Mesendoderm (in vitro differentiated cells): ENCODE results near the gene USH2A.

Source experiments
- DNase-seq: peaks from one replicate; pipeline ENCODE4 v3.0.0; 2013
- H2AK5ac ChIP-seq: 2 replicates; pipeline ENCODE4 v1.6.1; 2013; ENCODE audit warnings: low read length, inconsistent platforms
- H2BK120ac ChIP-seq: 2 replicates; pipeline ENCODE4 v1.6.1; 2013; ENCODE audit warnings: low read depth, mild to moderate bottlenecking, low read length, moderate library complexity, mixed read lengths
- H2BK15ac ChIP-seq: replicated peaks from 2 replicates; pipeline ENCODE4 v1.6.1; 2013; ENCODE audit warnings: low read depth, mild to moderate bottlenecking, moderate library complexity
- H2BK5ac ChIP-seq: 2 replicates; pipeline ENCODE4 v1.6.1; 2013; ENCODE audit warnings: low read length, inconsistent platforms
- H3K18ac ChIP-seq: 2 replicates; pipeline ENCODE4 v1.6.1; 2013; ENCODE audit warnings: mild to moderate bottlenecking, low read length, mixed read lengths
- H3K23ac ChIP-seq: one replicate; pipeline ENCODE4 v1.6.1; 2013; ENCODE audit warnings: low read length
- H3K27ac ChIP-seq: 2 replicates; pipeline ENCODE4 v1.5.1; 2013; ENCODE audit warnings: low read depth, mild to moderate bottlenecking, inconsistent platforms, low read length, moderate library complexity
- H3K27me3 ChIP-seq: 2 replicates; pipeline ENCODE4 v1.6.1; 2013; ENCODE audit warnings: low read length, control low read depth, mild to moderate bottlenecking, inconsistent platforms; ENCODE audit not compliant: insufficient read depth, poor library complexity
- H3K36me3 ChIP-seq: 2 replicates; pipeline ENCODE4 v1.6.1; 2013; ENCODE audit warnings: low read length, inconsistent platforms; ENCODE audit not compliant: control insufficient read depth, insufficient read depth
- H3K4ac ChIP-seq: one replicate; pipeline ENCODE4 v1.6.1; 2013; ENCODE audit warnings: low read depth, mild to moderate bottlenecking, low read length, moderate library complexity
- H3K4me1 ChIP-seq: 2 replicates; pipeline ENCODE4 v1.6.1; 2013; ENCODE audit warnings: low read depth, low read length, inconsistent platforms; ENCODE audit not compliant: control insufficient read depth
- H3K4me2 ChIP-seq: 2 replicates; pipeline ENCODE4 v1.6.1; 2013; ENCODE audit warnings: low read length
- H3K4me3 ChIP-seq: 2 replicates; pipeline ENCODE4 v1.5.1; 2013; ENCODE audit warnings: mild to moderate bottlenecking, low read length
- H3K56ac ChIP-seq: one replicate; pipeline ENCODE4 v1.6.1; 2013; ENCODE audit warnings: low read length
- H3K79me1 ChIP-seq: 2 replicates; pipeline ENCODE4 v1.6.1; 2013; ENCODE audit warnings: low read length, inconsistent platforms
- H3K79me2 ChIP-seq: 2 replicates; pipeline ENCODE4 v1.6.1; 2013; ENCODE audit warnings: mild to moderate bottlenecking, low read length; ENCODE audit not compliant: control insufficient read depth, insufficient read depth
- H3K9ac ChIP-seq: 2 replicates; pipeline ENCODE4 v1.6.1; 2013; ENCODE audit warnings: low read length, inconsistent platforms
- H4K5ac ChIP-seq: one replicate; pipeline ENCODE4 v1.6.1; 2013; ENCODE audit warnings: low read length
- H4K8ac ChIP-seq: one replicate; pipeline ENCODE4 v1.6.1; 2013; ENCODE audit warnings: low read depth, mild to moderate bottlenecking, control low read depth, low read length, moderate library complexity
- WGBS: extraction: QIAGEN DNeasy Blood & Tissue Kit; methylation state at CpG from one replicate; pipeline ENCODE4 v1.1.7; 2013; ENCODE audit warnings: low lambda C conversion rate, missing lambda C conversion rate; ENCODE audit not compliant: insufficient coverage; ENCODE audit errors: extremely low coverage; 5-methylcytosine and 5-hydroxymethylcytosine counted together

The USH2A gene

GRCh38 chr1:215905493-215906115 is 517.6 kb downstream of the USH2A start:
- Histone ChIP-seq H3K79me2 (no peaks in the 10 kb centered on the region), H3K56ac (no peak overlapping the region), H3K79me1 (no peaks in the 10 kb centered on the region), H3K9ac (no peak overlapping the region), H2BK120ac (no peak overlapping the region), H3K4me1 (no peaks in the 10 kb centered on the region), H3K18ac (no peak overlapping the region), H3K27ac (no peak overlapping the region), H3K4me2 (no peak overlapping the region), H3K4ac (no peak overlapping the region), H2BK15ac (no peak overlapping the region), H3K23ac (no peak overlapping the region), H2AK5ac (no peak overlapping the region), H2BK5ac (no peak overlapping the region), H4K5ac (no peak overlapping the region), H3K36me3 (no peaks in the 10 kb centered on the region), H3K27me3 (no peaks in the 10 kb centered on the region), H4K8ac (no peak overlapping the region), H3K4me3 (no peak overlapping the region)
- WGBS: no CpG with 5 or more reads among the region's 6 CpGs
- peak; percentile 47 for DNase-seq

- Histone ChIP-seq H3K27ac (no peak overlapping the region), H3K27me3 (no peaks in the 10 kb centered on the region), H4K8ac (no peak overlapping the region), H3K79me1 (no peaks in the 10 kb centered on the region), H3K18ac (no peak overlapping the region), H3K36me3 (no peaks in the 10 kb centered on the region), H2AK5ac (no peak overlapping the region), H3K4me1 (no peaks in the 10 kb centered on the region), H3K4ac (no peak overlapping the region), H3K23ac (no peak overlapping the region), H3K4me2 (no peak overlapping the region), H2BK15ac (no peak overlapping the region), H2BK5ac (no peak overlapping the region), H3K4me3 (no peak overlapping the region), H2BK120ac (no peak overlapping the region), H3K79me2 (no peaks in the 10 kb centered on the region), H3K9ac (no peak overlapping the region), H3K56ac (no peak overlapping the region), H4K5ac (no peak overlapping the region)
- no peak for DNase-seq
- WGBS: no CpG with 5 or more reads among the region's 6 CpGs
Observed at GRCh38 chr1:215900684-215901083, 522.6 kb downstream of the USH2A start.

GRCh38 chr1:215899901-215900300 is 523.3 kb downstream of the USH2A start:
- Histone ChIP-seq H3K36me3 (no peaks in the 10 kb centered on the region), H3K27me3 (no peaks in the 10 kb centered on the region), H4K5ac (no peak overlapping the region), H3K23ac (no peak overlapping the region), H3K79me2 (no peaks in the 10 kb centered on the region), H3K9ac (no peak overlapping the region), H2BK15ac (no peak overlapping the region), H4K8ac (no peak overlapping the region), H2BK120ac (no peak overlapping the region), H3K27ac (no peak overlapping the region), H2BK5ac (no peak overlapping the region), H3K4me1 (no peaks in the 10 kb centered on the region), H3K18ac (no peak overlapping the region), H3K56ac (no peak overlapping the region), H3K4ac (no peak overlapping the region), H3K79me1 (no peaks in the 10 kb centered on the region), H3K4me2 (no peak overlapping the region), H2AK5ac (no peak overlapping the region), H3K4me3 (no peak overlapping the region)
- WGBS: no CpG with 5 or more reads among the region's 5 CpGs
- no peak for DNase-seq

GRCh38 chr1:215895893-215896292 is 527.4 kb downstream of the USH2A start:
- H3K9ac ChIP-seq: no peak overlapping the region
- no peak overlapping the region for H2BK15ac ChIP-seq
- H3K79me2 ChIP-seq: no peaks in the 10 kb centered on the region
- no peak overlapping the region for H4K8ac ChIP-seq
- H2AK5ac ChIP-seq: no peak overlapping the region
- no peak overlapping the region for H3K18ac ChIP-seq
- no peak overlapping the region for H3K4me2 ChIP-seq
- no peak overlapping the region for H3K56ac ChIP-seq
- no peaks in the 10 kb centered on the region for H3K36me3 ChIP-seq
- no peaks in the 10 kb centered on the region for H3K27me3 ChIP-seq
- no peak overlapping the region for H3K27ac ChIP-seq
- no peak overlapping the region for H3K4ac ChIP-seq
- no peak overlapping the region for H4K5ac ChIP-seq
- H3K79me1 ChIP-seq: no peaks in the 10 kb centered on the region
- no peak overlapping the region for H3K23ac ChIP-seq
- no peak overlapping the region for H2BK120ac ChIP-seq
- WGBS: no CpG with 5 or more reads among the region's 3 CpGs
- no peaks in the 10 kb centered on the region for H3K4me1 ChIP-seq
- H3K4me3 ChIP-seq: no peak overlapping the region
- H2BK5ac ChIP-seq: no peak overlapping the region
- no peak for DNase-seq

GRCh38 chr1:215895276-215895675 is 528.0 kb downstream of the USH2A start:
- H2BK5ac ChIP-seq: no peak overlapping the region
- no CpG with 5 or more reads among the region's 2 CpGs for WGBS
- H4K8ac ChIP-seq: no peak overlapping the region
- no peaks in the 10 kb centered on the region for H3K79me1 ChIP-seq
- no peak for DNase-seq
- no peak overlapping the region for H3K56ac ChIP-seq
- no peak overlapping the region for H3K18ac ChIP-seq
- H3K23ac ChIP-seq: no peak overlapping the region
- no peak overlapping the region for H3K27ac ChIP-seq
- H2BK15ac ChIP-seq: no peak overlapping the region
- no peak overlapping the region for H2BK120ac ChIP-seq
- H3K4me2 ChIP-seq: no peak overlapping the region
- no peak overlapping the region for H3K9ac ChIP-seq
- no peak overlapping the region for H3K4me3 ChIP-seq
- no peaks in the 10 kb centered on the region for H3K36me3 ChIP-seq
- H3K27me3 ChIP-seq: no peaks in the 10 kb centered on the region
- H3K4me1 ChIP-seq: no peaks in the 10 kb centered on the region
- no peak overlapping the region for H3K4ac ChIP-seq
- H4K5ac ChIP-seq: no peak overlapping the region
- H3K79me2 ChIP-seq: no peaks in the 10 kb centered on the region
- no peak overlapping the region for H2AK5ac ChIP-seq

GRCh38 chr1:215894617-215895016 is 528.6 kb downstream of the USH2A start:
- Histone ChIP-seq H4K8ac (peak overlapping the region; percentile 13), H3K4me1 (no peaks in the 10 kb centered on the region), H3K27ac (no peak overlapping the region), H3K9ac (no peak overlapping the region), H2BK120ac (no peak overlapping the region), H3K27me3 (no peaks in the 10 kb centered on the region), H3K18ac (no peak overlapping the region), H2BK5ac (no peak overlapping the region), H3K36me3 (no peaks in the 10 kb centered on the region), H3K56ac (no peak overlapping the region), H3K4me2 (no peak overlapping the region), H3K4me3 (no peak overlapping the region), H4K5ac (no peak overlapping the region), H2AK5ac (no peak overlapping the region), H3K4ac (no peak overlapping the region), H3K79me1 (no peaks in the 10 kb centered on the region), H3K79me2 (no peaks in the 10 kb centered on the region), H2BK15ac (no peak overlapping the region), H3K23ac (no peak overlapping the region)
- WGBS: no CpG with 5 or more reads among the region's 4 CpGs
- peak; percentile 18 for DNase-seq
